ENCODE measurements around the gene KIF26B.

KIF26B gene

GRCh38 chr1:245648749-245649522 lies 494.2 kb downstream of the KIF26B start:
- no peak overlapping the region for H3K4me3 ChIP-seq (ENCODE audit: low read length)
- H3K9me3 ChIP-seq (replicated peaks; ENCODE audit: insufficient read depth, low read length) = no peaks in the 10 kb centered on the region
- H3K9ac ChIP-seq (ENCODE audit: low read length) = no peak overlapping the region
- no peaks in the 10 kb centered on the region for H3K36me3 ChIP-seq (replicated peaks; ENCODE audit: insufficient read depth, low read length)
- no peaks in the 10 kb centered on the region for H3K9me2 ChIP-seq (replicated peaks; ENCODE audit: insufficient read depth, low read length)
- 0 out of 2 replicates have a peak, but pooled peaks cover 4% of the 10 kb centered on the region for H3K4me1 ChIP-seq (ENCODE audit: low read length)
- no peaks in the 10 kb centered on the region for H3K27me3 ChIP-seq (replicated peaks; ENCODE audit: insufficient read depth, low read length)
- H3K4me2 ChIP-seq (ENCODE audit: low read depth, low read length) = no peak overlapping the region
- no peak for DNase-seq
- H2AFZ ChIP-seq (ENCODE audit: low read length) = no peak overlapping the region
- no peaks in the 10 kb centered on the region for H4K20me1 ChIP-seq (ENCODE audit: insufficient read depth, low read length)
- TF ChIP-seq EZH2phosphoT487 (IDR thresholded peaks at IDR 0.05; ENCODE audit: low read length) (no peak), EZH2 (optimal IDR thresholded peaks at IDR 0.05; ENCODE audit: low read depth, low read length) (no peak)
- TF ChIP-seq, protein P1, sequence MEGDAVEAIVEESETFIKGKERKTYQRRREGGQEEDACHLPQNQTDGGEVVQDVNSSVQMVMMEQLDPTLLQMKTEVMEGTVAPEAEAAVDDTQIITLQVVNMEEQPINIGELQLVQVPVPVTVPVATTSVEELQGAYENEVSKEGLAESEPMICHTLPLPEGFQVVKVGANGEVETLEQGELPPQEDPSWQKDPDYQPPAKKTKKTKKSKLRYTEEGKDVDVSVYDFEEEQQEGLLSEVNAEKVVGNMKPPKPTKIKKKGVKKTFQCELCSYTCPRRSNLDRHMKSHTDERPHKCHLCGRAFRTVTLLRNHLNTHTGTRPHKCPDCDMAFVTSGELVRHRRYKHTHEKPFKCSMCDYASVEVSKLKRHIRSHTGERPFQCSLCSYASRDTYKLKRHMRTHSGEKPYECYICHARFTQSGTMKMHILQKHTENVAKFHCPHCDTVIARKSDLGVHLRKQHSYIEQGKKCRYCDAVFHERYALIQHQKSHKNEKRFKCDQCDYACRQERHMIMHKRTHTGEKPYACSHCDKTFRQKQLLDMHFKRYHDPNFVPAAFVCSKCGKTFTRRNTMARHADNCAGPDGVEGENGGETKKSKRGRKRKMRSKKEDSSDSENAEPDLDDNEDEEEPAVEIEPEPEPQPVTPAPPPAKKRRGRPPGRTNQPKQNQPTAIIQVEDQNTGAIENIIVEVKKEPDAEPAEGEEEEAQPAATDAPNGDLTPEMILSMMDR (IDR thresholded peaks at IDR 0.05; ENCODE audit: low read length) = no peak
- no peaks in the 10 kb centered on the region for H3F3A ChIP-seq (ENCODE audit: insufficient read depth, low read length)
- no peak overlapping the region for H3K27ac ChIP-seq (ENCODE audit: low read length)
- no peaks in the 10 kb centered on the region for H3K79me2 ChIP-seq (ENCODE audit: low read length)

DNA sequence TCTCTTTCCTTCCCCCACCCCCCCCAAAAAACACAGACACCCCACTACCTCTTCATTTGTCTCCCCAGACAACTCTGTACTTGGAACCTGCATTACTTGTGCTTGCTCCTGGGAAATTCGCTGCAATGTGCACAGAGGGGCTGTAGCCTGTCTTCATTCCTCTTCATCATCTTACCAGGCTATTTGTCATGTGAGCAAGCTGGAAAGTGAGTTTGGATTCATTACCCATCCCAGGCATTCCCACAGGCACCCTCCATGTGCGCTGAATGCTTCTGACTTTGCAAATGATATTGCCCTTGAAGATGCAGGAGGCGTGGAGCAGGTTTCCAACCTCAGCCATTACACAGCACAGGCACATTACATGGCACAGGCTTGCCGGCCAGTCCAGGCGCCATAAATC lies 494.9 kb downstream of the KIF26B start:
- Histone ChIP-seq H3K4me3 (ENCODE audit: low read length) (no peak overlapping the region), H3F3A (ENCODE audit: insufficient read depth, low read length) (no peaks in the 10 kb centered on the region), H3K36me3 (replicated peaks; ENCODE audit: insufficient read depth, low read length) (no peaks in the 10 kb centered on the region), H3K27ac (ENCODE audit: low read length) (no peak overlapping the region), H4K20me1 (ENCODE audit: insufficient read depth, low read length) (no peaks in the 10 kb centered on the region), H3K4me2 (ENCODE audit: low read depth, low read length) (no peak overlapping the region), H3K9ac (ENCODE audit: low read length) (no peak overlapping the region), H3K4me1 (ENCODE audit: low read length) (0 out of 2 replicates have a peak, but pooled peaks cover 4% of the 10 kb centered on the region), H3K79me2 (ENCODE audit: low read length) (no peaks in the 10 kb centered on the region), H3K9me3 (replicated peaks; ENCODE audit: insufficient read depth, low read length) (no peaks in the 10 kb centered on the region), H3K9me2 (replicated peaks; ENCODE audit: insufficient read depth, low read length) (no peaks in the 10 kb centered on the region), H2AFZ (ENCODE audit: low read length) (no peak overlapping the region), H3K27me3 (replicated peaks; ENCODE audit: insufficient read depth, low read length) (no peaks in the 10 kb centered on the region)
- TF ChIP-seq, protein P1 (IDR thresholded peaks at IDR 0.05; ENCODE audit: low read length) = no peak
- no peak for TF ChIP-seq EZH2phosphoT487 (IDR thresholded peaks at IDR 0.05; ENCODE audit: low read length)
- TF ChIP-seq EZH2 (optimal IDR thresholded peaks at IDR 0.05; ENCODE audit: low read depth, low read length) = no peak
- DNase-seq = no peak

- H2AFZ ChIP-seq (ENCODE audit: low read length) = no peak overlapping the region
- no peaks in the 10 kb centered on the region for H4K20me1 ChIP-seq (ENCODE audit: insufficient read depth, low read length)
- no peak for DNase-seq
- no peaks in the 10 kb centered on the region for H3K36me3 ChIP-seq (replicated peaks; ENCODE audit: insufficient read depth, low read length)
- H3K4me1 ChIP-seq (ENCODE audit: low read length) = no peaks in the 10 kb centered on the region
- no peaks in the 10 kb centered on the region for H3K9me2 ChIP-seq (replicated peaks; ENCODE audit: insufficient read depth, low read length)
- H3F3A ChIP-seq (ENCODE audit: insufficient read depth, low read length) = no peaks in the 10 kb centered on the region
- H3K9me3 ChIP-seq (replicated peaks; ENCODE audit: insufficient read depth, low read length) = no peaks in the 10 kb centered on the region
- TF ChIP-seq, protein P1 (IDR thresholded peaks at IDR 0.05; ENCODE audit: low read length) = no peak
- no peak for TF ChIP-seq EZH2 (optimal IDR thresholded peaks at IDR 0.05; ENCODE audit: low read depth, low read length)
- no peaks in the 10 kb centered on the region for H3K27me3 ChIP-seq (replicated peaks; ENCODE audit: insufficient read depth, low read length)
- H3K27ac ChIP-seq (ENCODE audit: low read length) = no peak overlapping the region
- H3K79me2 ChIP-seq (ENCODE audit: low read length) = no peaks in the 10 kb centered on the region
- H3K4me2 ChIP-seq (ENCODE audit: low read depth, low read length) = no peak overlapping the region
- no peak overlapping the region for H3K9ac ChIP-seq (ENCODE audit: low read length)
- H3K4me3 ChIP-seq (ENCODE audit: low read length) = no peak overlapping the region
Measured at GRCh38 chr1:245650441-245650960, 495.7 kb downstream of the KIF26B start.

Measured in MM.1S (cell line).